NCI-H1694 (cell line): ENCODE data around the gene PACS2.
"Not testable (repeated sequence)": the region's sequence is repeated elsewhere in the genome, so short reads cannot be mapped to it uniquely, and the experiment has no call there.

ENCODE experiments used
- DNase-seq: peaks from one replicate; lab custom pipeline; 2025; lab: John Stamatoyannopoulos, UW

Gene PACS2

DNA sequence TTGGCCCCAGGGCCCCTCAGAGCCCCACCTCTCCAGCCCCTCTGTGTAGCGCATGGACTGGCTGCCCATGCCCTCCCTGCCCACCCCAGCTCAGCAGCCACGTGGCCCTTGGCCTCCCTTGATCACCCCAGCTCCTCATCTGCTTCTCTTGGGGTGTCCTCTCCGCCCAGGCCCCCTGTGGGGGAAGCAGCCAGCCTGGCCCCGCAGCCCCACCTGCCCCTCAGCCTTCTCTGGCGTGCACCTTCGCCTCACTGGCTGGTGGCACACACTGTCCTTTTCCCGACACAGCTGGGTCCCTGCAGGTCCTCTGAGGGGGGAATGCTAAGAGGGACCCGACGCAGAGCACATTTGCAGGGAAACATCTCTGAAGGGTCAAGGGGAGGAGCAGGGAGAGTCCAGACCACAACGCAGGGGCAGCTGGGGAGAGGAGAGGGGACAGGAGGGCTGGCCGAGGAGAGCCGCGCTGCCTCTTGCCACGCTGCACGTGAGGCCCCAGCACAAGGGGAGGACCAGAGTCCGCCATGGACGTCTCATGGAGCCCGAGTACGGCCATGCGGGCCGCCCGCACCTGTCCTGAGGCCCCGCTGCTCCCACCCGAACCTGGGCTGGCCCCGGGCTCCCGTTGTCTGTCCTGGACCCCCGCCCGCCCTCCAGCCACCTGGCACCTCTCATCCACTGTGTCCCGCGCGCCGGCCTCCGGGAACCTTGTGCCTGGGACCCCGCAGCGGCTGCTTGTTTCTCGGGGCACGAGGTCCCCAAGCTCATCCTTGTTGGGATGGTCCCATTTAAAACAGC is 36.1 kb downstream of the PACS2 start:
- no peak for DNase-seq

DNA sequence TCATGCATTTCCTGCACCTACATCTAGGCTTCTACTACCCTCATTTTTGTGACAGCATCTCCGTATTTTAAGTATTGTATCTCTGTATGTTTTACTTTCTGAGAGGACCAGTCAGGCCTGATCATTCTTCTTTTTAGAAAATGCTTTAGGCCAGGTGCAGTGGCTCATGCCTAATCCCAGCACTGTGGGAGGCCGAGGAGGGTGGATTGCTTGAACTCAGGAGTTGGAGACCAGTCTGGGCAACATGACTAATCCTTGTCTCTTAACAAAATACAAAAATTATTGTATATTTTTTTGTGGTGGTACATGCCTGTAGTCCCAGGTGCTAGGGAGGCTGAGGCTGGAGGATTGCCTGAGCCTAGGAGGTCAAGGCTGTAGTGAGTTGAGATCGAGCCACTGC is 36.9 kb downstream of the PACS2 start:
- no peak for DNase-seq

DNA sequence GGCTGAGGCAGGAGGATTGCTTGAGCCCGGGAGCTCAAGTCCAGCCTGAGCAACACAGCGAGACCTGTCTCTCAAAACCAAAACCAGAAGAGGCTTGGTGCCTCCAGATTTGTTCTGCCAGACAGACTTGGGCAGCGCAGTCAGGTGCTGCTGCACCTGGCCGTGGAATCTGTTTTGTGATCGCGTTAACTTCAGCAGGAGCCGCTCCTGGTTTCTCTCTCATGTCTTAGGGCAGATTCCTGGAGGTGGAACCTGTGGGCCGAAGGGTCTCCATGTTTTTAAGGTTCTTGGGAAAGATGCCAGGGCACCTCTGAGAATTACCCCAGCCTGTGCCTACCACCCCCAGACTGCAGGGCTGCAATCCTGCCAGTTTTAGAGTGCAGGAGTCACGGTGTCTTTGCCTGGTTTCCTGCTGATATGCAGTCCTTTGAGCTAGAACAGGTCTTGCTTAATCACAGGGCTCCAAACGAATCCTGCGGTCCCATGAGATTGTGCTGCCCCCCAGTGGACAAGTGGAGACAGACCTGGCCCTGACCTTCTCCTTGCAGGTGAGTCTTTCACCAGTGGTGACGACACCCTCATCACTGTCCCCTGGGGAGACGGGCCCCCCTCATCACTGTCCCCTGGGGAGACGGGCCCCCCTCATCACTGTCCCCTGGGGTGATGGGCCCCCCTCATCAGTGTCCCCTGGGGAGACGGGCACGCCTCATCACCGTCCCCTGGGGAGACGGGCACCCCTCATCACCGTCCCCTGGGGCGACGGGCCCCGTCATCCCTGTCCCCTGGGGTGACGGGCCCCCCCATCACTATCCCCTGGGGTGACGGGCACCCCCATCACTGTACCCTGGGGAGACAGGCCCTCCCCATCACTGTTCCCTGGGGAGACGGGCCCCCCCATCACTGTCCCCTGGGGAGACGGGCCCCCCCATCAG is 37.6 kb downstream of the PACS2 start:
- DNase-seq = peak; percentile 99

DNA sequence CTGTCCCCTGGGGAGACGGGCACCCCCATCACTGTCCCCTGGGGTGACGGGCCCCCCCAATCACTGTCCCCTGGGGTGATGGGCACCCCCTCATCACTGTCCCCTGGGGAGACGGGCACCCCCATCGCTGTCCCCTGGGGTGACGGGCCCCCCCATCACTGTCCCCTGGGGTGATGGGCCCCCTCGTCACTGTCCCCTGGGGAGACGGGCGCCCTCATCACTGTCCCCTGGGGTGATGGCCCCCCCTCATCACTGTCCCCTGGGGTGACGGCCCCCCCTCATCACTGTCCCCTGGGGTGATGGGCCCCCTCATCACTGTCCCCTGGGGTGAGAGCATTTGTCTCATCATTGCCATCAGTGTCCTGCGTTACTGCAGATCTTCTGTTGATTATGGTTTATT is 38.6 kb downstream of the PACS2 start:
- no peak for DNase-seq

DNA sequence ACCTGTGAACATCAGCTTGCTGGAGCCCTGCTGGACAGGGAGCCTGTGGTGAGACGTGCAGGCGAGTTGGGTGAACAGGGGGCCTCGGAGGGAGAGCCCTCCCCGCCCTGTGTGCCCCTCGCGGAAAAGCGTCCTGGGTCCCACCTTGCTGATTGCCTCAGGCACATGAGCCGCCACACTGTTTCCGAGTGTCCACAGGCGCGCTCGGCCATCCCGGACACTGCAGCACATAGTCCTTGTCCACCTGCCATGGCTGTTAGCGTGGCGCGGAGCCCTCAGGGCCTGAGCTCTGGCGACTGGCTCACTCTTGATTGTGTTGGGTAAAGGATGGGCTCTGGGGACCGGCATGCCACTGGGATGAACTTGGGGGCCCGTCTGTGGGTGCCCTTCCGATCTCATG is 40.0 kb downstream of the PACS2 start:
- DNase-seq = no peak

DNA sequence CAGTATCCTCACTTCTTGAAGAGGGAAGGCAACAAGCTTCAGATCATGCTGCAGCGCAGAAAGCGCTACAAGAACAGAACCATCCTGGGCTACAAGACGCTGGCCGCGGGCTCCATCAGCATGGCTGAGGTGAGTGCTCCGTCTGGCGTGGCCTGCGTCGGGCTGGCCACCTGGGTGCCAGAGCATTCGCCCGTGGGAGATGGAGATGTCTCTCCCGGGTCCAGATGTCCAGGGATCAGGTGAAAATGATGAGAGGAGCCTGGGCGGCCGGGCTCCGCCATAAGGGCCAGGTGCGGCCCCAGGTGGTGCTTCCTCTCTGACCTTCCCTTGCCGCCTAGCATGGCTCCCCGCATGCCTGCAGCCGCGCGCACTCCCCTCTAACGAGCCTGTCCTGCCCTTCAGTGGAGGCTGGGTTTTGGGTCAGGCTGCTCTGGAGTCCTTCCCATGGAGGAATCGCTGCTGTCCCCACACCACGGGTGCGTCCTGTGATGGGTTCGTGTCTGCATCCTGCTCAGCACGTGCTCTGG is 40.6 kb downstream of the PACS2 start:
- no peak for DNase-seq

DNA sequence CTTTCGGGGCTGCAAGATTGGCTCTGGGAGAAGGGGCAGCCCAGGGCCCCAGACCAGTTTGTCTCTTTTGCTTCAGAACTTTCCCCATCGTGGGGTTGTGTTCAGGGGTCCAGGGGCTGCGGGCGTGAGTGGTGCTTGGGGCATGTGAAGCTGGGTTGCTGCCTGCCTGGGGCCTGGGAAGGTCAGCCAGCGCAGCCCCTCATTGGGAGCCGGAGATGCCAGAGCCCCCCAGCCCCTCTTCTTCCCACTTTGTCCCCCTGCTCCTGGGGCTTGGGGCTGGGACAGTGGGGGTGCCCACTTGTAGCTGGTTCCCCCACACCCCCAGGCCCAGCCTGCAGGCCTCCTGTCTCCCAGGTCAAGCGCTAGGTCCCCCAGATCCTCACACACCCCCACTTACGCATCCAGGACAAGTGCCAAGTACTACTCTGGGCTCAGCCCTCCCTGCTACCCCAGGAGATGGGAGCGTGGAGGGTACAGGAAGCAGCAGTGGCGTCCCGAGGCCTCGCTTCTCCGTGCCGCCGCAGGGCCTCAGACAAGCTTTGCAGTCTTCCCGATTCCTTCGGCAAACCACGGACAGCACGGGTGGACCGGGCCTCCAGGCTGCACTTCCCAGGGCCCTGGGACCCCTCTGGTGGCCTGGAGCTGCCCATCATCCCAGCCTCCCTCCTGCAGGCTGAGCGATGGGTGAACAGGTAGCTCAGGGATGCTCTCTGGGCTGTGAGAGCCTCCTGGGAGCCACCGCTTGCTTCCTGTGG is 41.5 kb downstream of the PACS2 start:
- no peak for DNase-seq

DNA sequence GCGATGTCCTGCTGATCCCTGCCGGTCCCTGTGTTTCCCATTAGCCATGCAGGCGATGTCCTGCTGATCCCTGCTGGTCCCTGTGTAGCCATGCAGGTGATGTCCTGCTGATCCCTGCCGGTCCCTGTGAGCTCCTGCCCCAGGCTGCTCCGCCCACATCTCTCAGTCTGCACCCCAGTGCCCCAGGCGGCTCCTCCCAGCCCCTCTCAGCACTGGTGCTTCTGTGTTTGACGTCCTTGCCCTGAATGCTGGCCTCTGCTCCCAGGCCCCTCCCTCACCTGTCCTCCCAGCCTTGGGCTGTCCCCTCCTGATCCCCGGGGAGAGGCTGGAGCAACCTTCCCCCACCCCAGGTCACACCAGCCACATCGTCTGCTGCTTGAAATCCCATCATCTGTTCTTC is 42.4 kb downstream of the PACS2 start:
- DNase-seq = no peak

DNA sequence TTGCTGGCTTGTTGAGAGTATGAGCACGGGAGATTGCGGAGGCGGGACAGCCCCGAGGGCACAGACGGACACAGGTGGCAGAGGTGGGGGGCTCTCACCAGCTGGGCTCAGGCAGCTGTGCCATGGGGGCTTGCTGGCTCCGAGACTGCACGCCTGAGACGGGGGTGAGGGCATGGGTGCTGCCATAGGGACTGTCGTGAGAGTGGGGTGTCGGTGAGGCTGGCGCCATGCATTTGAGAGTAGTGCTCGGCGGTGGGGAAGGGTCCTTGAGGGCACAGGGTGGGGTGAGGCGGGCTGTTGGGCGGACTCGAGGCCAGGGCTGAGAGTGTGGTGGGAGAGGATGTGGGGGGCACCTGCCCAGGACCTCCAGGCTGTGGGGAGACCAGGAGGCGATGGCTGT is 43.1 kb downstream of the PACS2 start:
- DNase-seq = no peak

DNA sequence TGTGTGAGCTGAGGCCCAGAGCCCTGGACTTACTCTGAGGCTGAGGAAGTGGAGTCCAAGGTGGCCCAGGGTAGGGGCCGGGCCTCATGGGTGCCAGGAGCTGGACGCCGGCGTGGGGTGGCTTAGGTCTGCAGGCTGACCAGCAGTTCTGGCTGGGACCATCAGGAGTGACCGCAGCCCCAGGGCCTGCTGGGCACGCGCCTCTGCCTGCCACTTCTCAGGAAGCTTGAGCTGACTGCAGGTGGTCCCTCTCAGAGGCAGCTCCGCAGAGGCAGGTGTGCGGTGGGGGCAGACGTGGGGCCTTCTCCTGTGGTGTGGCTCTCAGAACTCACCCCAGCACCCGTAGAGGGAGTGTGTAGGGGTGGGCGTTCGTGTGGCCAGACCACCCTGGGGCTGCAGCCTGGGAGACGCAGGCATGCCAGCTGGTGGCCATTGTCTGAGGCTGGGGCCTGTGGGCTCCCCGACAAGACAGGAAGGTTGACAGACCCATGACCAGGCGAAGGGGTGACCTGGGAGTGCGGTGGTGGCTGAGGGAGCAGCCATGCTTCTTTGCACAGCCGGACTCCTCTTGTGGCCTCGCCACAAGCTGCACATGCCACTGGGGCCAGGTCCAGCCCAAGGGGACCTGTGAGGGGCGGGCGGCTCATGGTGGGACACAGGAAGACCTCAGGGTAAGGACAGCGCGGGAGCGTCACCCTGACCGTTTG is 43.7 kb downstream of the PACS2 start:
- no peak for DNase-seq

DNA sequence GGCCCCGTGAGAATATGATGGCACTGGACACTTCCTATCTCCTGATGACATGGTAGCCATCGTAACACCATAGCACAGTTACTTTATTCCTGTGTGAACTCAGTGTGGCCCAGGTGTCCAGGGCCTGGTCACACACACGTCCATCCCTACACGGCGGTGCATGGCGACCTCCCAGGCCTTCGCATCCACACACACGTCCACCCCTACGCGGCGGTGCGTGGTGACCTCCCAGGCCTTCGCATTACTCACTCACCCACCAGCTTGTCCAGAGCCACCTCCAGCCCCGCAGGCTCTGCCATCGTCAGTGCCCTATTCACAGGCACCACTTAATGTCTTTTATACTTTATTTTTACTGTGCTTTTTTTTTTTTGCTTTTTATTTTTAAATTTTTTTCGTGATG is 44.4 kb downstream of the PACS2 start:
- no peak for DNase-seq

DNA sequence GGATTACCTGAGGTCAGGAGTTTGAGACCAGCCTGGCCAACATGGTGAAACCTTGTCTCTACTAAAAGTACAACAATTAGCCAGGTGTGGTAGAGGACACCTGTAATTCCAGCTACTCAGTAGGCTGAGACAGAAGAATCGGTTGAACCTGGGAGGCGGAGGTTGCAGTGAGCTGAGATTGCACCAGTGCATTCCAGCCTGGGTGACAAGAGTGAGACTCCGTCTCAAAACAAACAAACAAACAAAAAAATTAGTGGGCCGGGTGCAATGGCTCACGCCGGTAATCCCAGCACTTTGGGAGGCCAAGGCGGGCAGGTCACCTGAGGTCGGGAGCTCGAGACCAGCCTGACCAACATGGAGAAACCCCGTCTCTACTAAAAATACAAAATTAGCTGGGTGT is 46.9 kb downstream of the PACS2 start:
- DNase-seq = not testable (repeated sequence)

DNA sequence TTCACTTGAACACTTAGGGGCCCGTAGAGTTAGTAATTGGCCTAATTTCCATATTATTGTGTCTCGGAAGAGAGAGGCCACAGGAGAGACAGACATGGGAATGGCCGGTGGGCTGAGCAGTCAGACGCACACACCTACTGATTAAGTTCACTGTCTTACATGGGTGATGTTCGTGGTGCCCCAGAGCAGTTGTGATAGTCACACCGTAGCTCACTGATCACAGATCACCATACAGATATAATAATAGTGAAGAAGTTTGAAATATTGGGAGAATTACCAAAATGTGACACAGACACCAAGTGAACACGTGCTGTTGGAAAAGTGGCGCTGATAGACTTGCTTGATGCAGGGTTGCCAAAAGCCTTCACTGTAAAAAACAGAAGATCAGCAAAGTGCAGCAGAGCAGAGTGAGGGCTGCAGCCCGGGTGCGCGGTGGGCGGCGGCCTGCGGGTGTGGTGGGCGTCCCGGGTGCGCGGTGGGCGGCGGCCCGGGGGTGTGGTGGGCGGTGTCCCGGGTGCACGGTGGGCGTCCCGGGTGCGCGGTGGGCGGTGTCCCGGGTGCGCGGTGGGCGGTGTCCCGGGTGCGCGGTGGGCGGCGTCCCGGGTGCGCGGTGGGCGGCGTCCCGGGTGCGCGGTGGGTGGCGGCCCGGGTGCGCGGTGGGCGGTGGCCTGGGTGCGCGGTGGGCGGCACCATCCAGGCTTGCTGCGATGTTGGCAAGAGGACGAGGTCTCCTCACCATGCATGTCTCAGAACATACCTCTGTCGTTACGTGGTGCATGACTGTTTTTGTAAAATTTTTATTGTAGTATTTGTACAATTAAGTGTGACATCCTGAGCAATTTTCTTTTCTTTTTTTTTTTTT is 49.5 kb downstream of the PACS2 start:
- DNase-seq = no peak

DNA sequence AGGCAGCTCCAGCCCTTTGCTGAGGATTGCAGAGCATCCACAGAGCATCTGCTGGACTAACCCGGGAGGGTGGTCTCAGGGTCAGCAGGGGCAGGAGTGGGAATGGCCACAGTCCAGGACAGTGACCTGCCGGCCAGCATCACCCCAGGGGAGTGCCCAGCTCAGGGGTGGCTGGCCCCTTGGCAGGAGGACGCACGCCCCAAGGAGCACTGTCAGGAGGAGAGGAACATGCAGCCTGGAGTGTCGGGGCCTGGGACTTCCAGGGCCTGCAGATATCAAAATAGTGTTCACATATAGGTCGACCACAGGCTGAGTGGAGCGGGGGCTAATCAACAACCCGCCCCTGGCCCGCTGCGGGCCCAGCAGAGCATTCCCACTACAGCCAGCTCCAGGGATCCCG is 50.6 kb downstream of the PACS2 start:
- DNase-seq = no peak

DNA sequence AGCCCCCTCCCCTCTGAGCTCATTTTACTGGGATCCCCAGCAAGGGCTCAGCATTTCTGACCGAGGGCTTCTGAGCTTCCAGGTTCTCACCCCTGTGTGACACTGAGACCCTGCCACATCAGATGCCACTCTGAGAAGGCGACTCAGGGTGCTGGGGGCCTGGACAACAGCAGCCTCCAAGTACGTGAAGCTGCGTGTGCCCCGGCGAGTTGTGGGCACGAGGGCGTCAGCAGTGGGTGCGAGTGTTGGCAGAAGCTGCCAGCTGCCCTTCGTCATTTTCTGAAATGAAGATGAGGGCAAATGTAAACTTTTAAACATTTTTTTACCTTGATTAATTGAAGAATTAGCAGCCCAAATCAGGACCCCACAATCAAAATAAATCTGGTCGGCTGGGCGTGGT is 51.1 kb downstream of the PACS2 start:
- no peak for DNase-seq

DNA sequence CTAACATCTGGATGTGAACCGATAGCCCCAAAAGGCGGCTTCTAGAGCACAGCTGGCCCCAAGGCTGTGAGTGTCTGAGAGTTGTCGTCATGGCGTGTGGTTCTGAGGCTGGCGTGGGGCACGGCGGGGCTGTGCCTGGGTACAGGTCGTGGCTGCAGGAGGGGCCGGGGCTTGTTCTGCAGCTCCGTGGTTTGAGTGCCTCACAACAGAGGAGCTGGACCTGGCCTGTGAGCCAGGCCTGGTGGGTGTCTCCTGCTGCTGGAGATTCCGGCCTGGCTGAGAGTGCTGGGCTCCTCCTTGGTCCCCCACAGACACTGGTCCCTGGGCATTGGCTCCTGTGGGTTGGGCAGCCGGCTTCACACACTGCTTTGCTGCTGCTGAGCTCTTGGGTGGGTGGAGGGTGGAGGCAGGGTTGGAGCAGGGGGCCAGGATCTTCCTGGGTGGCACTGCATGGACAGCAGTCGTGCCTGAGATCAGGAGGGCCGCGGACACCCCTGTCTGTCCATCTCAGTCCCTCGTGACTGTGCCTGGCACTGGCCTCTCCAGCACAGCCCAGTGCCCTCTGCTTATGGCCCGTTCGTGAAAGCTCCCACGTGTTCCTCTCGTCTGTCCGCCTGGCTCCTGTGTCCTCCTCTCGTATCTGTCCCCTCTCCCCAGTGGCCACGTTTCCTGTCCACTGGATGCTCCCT is 52.0 kb downstream of the PACS2 start:
- DNase-seq = no peak

DNA sequence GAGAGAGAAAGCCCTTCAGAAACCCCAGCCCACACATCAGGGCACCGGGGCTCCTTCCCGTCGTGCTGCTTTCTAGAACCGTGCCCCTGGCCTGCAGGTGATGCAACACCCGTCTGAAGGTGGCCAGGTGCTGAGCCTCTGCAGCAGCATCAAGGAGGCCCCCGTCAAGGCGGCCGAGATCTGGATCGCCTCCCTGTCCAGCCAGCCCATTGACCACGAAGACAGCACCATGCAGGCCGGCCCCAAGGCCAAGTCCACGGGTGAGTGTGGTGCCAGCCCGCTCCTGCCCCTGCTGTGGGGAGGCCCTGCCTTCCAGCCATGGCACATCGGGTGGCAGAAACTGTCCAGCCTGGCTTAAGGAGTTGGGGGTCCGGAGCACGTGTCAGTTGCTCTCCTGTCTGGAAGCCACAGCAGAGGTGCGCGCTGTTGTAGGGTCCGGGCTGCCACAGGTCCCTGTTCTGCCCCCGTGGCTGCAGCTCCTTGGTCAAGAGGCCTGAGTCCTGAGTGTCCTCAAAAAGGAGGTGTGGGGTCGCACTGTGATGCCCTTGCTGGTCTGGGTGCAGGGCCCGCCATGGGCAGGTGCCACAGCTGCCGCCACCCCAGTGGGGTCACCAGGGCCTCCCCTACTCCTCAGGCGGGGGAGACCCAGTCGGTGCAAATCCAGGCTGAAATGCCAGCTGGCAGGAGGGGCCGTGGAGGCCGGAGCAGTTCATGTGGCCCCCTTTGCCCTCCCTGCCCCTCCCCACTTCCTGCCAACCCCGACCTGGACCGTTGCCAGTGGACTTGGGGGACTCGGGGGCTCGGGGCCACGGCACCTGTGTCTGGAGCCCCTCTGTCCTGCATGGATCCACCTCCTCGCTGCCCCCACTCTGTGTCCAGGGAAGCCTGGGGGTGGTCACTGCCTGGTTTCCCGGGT is 52.8 kb downstream of the PACS2 start:
- no peak for DNase-seq

DNA sequence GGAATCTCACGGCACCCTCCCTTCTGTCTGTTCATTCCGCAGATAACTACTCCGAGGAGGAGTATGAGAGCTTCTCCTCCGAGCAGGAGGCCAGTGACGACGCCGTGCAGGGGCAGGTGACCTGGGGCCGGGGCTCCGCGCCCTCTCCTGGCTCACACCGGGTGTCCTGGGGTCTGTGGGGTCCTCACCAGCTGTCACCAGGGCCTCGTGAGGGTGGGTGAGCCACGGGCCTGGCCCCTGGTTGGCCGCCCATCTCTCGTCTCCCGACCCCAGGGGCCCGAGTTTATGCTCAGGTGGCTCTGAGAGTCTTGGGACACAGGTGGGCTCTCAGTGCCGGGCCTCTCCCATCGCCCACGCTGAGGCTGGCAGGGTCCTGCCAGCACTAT is 53.5 kb downstream of the PACS2 start:
- DNase-seq = no peak

DNA sequence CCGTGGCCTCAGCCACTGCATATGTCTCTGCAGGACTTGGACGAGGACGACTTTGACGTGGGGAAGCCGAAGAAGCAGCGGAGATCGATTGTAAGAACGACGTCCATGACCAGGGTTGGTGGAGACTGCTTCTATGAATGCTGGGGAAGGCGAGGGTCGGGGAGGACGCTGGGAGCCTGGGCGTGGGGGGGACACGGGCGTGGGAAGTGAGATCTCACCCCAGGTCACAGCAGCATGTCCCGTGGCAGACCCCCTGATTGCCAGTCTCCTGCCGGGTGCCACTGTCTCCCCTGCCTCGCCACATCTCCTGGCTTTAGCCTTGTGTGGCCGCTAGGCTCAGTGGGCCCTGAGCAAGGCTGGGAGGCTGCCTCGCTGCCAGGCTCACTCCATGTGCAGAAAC is 53.9 kb downstream of the PACS2 start:
- no peak for DNase-seq
